BLaER1 treated with 17β-estradiol and CSF1 and Interleukin-3, amounts not matched to agents 10 nM and 100 nM (cell line): ENCODE data around the gene ZFYVE28.

ENCODE experiments used
- H3K27ac ChIP-seq, 11 experiments: shearing (Covaris generic); formaldehyde crosslinking; 2 replicates each; pipeline ENCODE4 v1.8.1; 2022
- H3K27me3 ChIP-seq, 11 experiments: shearing (Covaris generic); formaldehyde crosslinking; 2 replicates each; pipeline ENCODE4 v1.8.1; 2022
- H3K36me3 ChIP-seq, 11 experiments: shearing (Covaris generic); formaldehyde crosslinking; 2 replicates each; pipeline ENCODE4 v1.8.1; 2022
- H3K4me1 ChIP-seq, 10 experiments: shearing (Covaris generic); formaldehyde crosslinking; 2 replicates each; pipeline ENCODE4 v1.8.1; 2022
- H3K4me2 ChIP-seq, 11 experiments: shearing (Covaris generic); formaldehyde crosslinking; 2 replicates each; pipeline ENCODE4 v1.8.1; 2022
- H3K4me3 ChIP-seq, 10 experiments: shearing (Covaris generic); formaldehyde crosslinking; 2 replicates each; pipeline ENCODE4 v1.8.1; 2022
- H3K9ac ChIP-seq, 11 experiments: shearing (Covaris generic); formaldehyde crosslinking; 2 replicates each; pipeline ENCODE4 v1.8.1; 2022
- H3K9me3 ChIP-seq, 11 experiments: shearing (Covaris generic); formaldehyde crosslinking; replicated peaks in 1 of 11; 2 replicates each; pipeline ENCODE4 v1.8.1; 2022
- H4K20me1 ChIP-seq, 11 experiments: shearing (Covaris generic); formaldehyde crosslinking; 2 replicates each; pipeline ENCODE4 v1.8.1; 2022
- Cebpa-rat ChIP-seq, 11 experiments: shearing (Covaris generic); IDR thresholded peaks; 2 replicates each; pipeline ENCODE4 v1.8.1; 2022

Gene ZFYVE28

DNA sequence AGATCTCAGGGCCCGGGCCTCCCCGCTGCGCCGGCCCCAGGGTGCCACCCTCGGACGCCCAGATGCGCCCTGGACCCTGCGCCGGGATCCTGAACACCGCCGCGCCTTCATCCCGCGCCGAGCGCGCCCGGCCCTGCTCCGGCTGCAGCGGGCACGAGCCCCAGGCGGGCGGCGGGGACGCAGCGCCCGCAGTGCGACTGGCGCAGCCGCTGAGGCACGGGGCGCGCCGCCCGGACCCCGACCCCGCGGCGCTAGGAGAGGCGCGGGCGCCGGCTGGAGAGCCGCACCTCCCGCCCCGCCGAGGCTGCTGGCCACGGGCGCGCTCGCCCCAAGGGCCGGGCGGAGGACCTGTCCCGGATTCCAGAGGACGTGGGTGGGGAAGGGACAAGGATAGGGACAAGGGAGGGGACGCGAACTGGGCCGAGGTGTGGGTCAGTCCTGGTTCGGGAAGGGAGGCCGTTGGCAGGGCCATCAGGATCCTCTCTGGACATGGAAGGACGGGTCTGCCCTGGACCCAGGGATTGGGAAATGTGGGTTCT, 1.1 kb downstream of the ZFYVE28 start:
- H3K9ac ChIP-seq, result peak overlapping the region in 5 of 11 experiments; percentile 42 to 84 (median 64); a peak in 7 of 22 replicates
- H3K27ac ChIP-seq, result peak overlapping the region in 4 of 11 experiments; percentile 56 to 73 (median 63); a peak in 6 of 22 replicates
- peaks cover 61 to 89% (median 85%) of the 10 kb centered on the region in 11 experiments for H3K27me3 ChIP-seq
- peaks cover 0 to 53% (median 35%) of the 10 kb centered on the region in 11 experiments; a peak in 14 of 22 replicates for H4K20me1 ChIP-seq
- H3K9me3 ChIP-seq, result no peaks in the 10 kb centered on the region
- H3K4me1 ChIP-seq, result peaks cover 36 to 66% (median 58%) of the 10 kb centered on the region in 10 experiments
- H3K4me3 ChIP-seq, result peak overlapping the region in 8 of 10 experiments; percentile 38 to 77 (median 70); a peak in 15 of 20 replicates
- H3K4me2 ChIP-seq, result peak overlapping the region; percentile 56 to 100 (median 91)
- no peak for TF ChIP-seq Cebpa-rat (IDR thresholded peaks at IDR 0.05)
- H3K36me3 ChIP-seq, result no peaks in the 10 kb centered on the region

DNA sequence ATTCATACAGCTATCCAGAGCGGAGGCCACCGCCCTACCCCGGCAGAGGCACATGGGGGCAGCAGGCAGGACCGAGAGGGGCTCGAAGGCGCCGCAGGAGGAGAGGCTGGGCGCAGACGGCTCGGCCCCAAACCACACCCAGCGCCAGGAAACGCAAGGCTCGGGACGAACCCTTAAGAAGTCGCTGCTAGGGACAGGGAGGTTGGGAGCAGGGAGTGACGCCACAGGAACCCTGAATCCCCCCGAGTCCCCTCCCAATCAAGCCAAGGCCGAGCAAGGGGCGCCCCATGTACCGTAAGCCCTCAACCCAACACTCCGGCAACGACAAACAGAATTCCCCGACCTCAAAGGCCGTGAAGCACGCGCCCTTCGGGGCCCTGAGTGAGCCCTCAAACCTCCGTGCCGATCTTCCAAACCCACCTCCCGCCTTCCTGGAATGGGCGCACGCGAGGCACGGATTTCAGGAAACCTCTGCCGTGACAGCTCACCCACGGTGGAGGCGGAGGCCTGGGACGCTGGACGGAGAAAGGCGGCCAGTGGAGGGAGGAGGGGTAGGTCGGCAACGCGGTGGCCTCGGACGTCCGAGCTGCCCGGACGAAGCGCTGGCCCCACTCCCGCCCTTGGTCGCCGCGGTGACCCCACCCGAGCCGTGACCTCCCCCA, 1.8 kb downstream of the ZFYVE28 start:
- peaks cover 0 to 59% (median 41%) of the 10 kb centered on the region in 11 experiments; a peak in 14 of 22 replicates for H4K20me1 ChIP-seq
- no peaks in the 10 kb centered on the region for H3K36me3 ChIP-seq
- H3K27me3 ChIP-seq, result peaks cover 61 to 89% (median 87%) of the 10 kb centered on the region in 11 experiments
- H3K4me1 ChIP-seq, result peaks cover 39 to 69% (median 63%) of the 10 kb centered on the region in 10 experiments
- H3K9ac ChIP-seq, result peak overlapping the region in 6 of 11 experiments; percentile 42 to 84 (median 58); a peak in 11 of 22 replicates
- H3K9me3 ChIP-seq, result no peaks in the 10 kb centered on the region
- H3K4me2 ChIP-seq, result peak overlapping the region; percentile 56 to 100 (median 79)
- peak overlapping the region in 9 of 10 experiments; percentile 38 to 77 (median 65); a peak in 18 of 20 replicates for H3K4me3 ChIP-seq
- H3K27ac ChIP-seq, result peak overlapping the region in 5 of 11 experiments; percentile 17 to 73 (median 62); a peak in 8 of 22 replicates
- TF ChIP-seq Cebpa-rat (IDR thresholded peaks at IDR 0.05), result no peak

DNA sequence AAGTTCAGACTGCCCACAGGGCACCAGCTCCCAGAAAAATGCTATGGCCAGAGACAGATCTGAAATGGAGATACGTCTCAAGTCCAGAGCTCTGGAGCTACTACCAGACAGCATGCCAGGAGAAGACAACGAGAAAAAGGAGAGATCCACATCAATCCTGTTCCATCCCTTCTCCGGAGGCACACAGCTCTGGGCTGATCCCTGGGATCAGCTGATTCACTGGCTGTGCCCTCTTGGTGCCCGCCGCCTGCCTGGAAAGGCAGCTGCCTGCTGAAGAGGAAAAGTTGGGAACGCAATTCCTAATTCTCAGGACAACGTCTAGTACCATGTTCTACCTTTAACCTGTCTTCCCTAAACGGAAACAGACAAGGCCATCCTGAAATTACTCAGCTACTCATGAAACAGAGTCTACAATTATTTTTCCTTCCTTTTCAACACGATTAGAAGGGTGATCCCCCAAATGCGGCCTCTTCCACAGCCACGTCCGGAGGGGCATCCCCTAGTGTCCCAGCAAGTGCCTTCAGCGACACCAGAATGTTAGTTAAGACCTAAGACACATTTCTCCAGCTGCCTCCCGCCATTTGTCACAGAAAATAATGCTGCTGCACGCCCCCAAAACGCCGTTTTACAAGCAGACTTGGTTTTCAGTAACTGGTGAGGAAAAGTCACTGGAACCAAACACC, 2.4 kb downstream of the ZFYVE28 start:
- peak overlapping the region; percentile 56 to 100 (median 79) for H3K4me2 ChIP-seq
- H3K4me3 ChIP-seq, result peak overlapping the region in 6 of 10 experiments; percentile 50 to 77 (median 72); a peak in 11 of 20 replicates
- H3K9me3 ChIP-seq, result no peaks in the 10 kb centered on the region
- peak overlapping the region in 5 of 11 experiments; percentile 52 to 84 (median 64); a peak in 7 of 22 replicates for H3K9ac ChIP-seq
- H4K20me1 ChIP-seq, result peaks cover 0 to 60% (median 41%) of the 10 kb centered on the region in 11 experiments; a peak in 14 of 22 replicates
- H3K27ac ChIP-seq, result peak overlapping the region in 2 of 11 experiments; percentile 62 to 73; a peak in 2 of 22 replicates
- no peak for TF ChIP-seq Cebpa-rat (IDR thresholded peaks at IDR 0.05)
- H3K36me3 ChIP-seq, result no peaks in the 10 kb centered on the region
- peaks cover 57 to 89% (median 87%) of the 10 kb centered on the region in 11 experiments for H3K27me3 ChIP-seq
- peaks cover 39 to 73% (median 64%) of the 10 kb centered on the region in 10 experiments for H3K4me1 ChIP-seq

DNA sequence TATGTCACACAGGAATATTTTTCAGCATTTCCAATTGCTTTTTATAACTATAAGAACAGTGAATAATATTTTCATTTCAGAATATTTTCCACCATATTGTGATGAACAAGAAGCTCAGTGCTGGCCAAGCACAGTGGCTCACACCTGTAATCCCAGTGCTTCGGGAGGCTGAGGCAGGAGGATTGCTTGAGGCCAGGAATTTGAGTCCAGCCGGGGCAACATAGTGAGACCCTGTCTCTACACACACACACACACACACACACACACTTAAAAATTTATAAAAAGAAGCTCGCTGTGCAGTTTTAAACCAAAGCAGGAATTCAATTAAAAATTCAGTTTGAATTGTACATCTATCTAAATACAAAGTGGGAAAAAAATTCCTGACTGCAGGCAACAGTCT, 3.2 kb downstream of the ZFYVE28 start:
- Histone ChIP-seq H3K27me3 (peaks cover 49 to 85% (median 83%) of the 10 kb centered on the region in 11 experiments), H3K27ac (no peak overlapping the region), H4K20me1 (peaks cover 0 to 60% (median 41%) of the 10 kb centered on the region in 11 experiments; a peak in 14 of 22 replicates), H3K4me1 (peaks cover 39 to 73% (median 64%) of the 10 kb centered on the region in 10 experiments), H3K9ac (no peak overlapping the region), H3K4me2 (peak overlapping the region in 3 of 11 experiments; percentile 93 to 99 (median 95); a peak in 2 of 22 replicates), H3K9me3 (no peaks in the 10 kb centered on the region), H3K4me3 (no peak overlapping the region), H3K36me3 (no peaks in the 10 kb centered on the region)
- no peak for TF ChIP-seq Cebpa-rat (IDR thresholded peaks at IDR 0.05)

DNA sequence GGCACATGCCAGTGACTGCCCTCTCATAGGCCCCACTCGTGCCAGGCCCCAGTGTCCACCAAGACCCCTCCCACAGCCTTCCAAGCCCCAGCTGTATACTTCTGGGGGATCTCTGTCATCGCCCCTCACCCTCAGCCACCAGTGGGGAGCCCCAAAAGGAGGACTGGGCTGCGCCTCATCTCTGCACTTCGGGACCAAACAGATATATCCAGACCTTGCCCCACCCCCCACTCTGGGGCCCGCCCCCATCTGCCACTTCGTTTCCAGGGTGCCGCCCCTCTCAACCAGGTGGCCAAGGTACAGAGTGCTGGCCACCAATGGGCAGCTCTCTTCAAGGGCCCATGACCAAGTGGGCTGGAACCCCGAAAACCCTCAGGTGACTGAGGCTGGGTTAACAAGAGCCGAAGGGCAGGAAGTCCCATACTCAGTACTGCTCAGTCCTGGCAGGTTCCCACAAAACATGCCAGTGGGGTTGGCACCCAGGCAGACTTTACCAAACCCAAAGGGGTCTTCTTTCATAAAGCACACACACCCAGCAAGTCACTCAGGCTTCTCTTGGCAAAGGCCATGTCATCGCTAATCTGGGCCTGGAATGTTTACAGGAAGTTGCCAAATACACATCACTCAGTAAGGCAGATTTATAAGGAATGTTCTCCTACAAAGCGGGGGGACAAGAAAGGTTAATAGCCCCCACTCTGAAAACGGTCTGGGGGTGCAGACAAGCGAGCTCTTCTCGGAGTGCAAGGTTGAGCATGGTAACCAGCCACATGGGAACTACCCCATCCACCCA, 4.4 kb downstream of the ZFYVE28 start:
- Histone ChIP-seq H3K27me3 (peaks cover 37 to 81% (median 71%) of the 10 kb centered on the region in 11 experiments), H3K27ac (peak overlapping the region; percentile 36 to 86 (median 74); a peak in 21 of 22 replicates), H3K4me2 (peak overlapping the region; percentile 90 to 99 (median 96)), H3K9ac (peak overlapping the region; percentile 16 to 78 (median 64); a peak in 20 of 22 replicates), H3K36me3 (no peaks in the 10 kb centered on the region), H4K20me1 (peaks cover 0 to 55% (median 44%) of the 10 kb centered on the region in 11 experiments; a peak in 17 of 22 replicates), H3K9me3 (no peaks in the 10 kb centered on the region), H3K4me3 (peak overlapping the region in 9 of 10 experiments; percentile 32 to 54 (median 41); a peak in 15 of 20 replicates), H3K4me1 (peaks cover 39 to 67% (median 58%) of the 10 kb centered on the region in 10 experiments)
- TF ChIP-seq Cebpa-rat (IDR thresholded peaks at IDR 0.05), result no peak

DNA sequence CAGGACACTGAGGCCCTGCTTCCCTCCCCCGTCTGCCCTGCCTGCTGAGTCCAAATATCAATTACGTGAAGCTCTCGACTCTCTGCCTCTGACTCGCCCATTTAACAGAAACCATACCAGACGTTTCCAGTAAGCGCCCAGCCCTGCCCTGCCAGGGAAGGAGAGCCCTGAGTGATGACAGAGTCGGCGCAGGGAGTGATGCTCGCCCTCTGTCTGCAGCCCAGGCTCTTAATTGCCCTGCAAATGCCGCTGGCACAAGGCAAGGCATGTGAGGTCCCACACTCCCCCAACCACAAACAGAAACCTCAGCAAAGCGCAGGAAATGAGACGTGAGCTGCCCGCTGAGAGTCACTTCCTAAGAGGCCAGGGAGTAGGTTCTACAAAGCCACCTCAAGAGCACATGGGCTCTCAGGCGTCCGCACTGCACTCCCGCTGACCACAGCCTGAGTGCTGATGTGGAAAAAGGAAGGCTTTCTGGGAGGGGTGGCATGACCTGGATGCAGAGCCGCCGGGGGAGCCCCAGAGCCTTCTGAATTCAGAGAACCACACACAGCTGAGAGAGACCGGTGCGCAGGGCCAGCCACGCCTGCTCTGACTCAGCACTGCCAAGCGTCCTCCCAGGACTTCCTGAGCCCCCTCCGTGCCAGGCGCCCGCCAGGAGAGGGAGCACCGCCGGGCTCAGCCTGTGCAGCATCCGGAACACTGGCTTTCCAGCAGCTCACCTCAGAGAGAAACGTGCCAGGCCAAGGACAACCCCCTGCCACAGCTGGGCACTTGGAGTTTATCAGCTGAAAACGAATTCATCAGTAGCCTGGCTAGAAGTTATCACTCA, 5.3 kb downstream of the ZFYVE28 start:
- Histone ChIP-seq H3K9ac (peak overlapping the region; percentile 16 to 81 (median 64); a peak in 21 of 22 replicates), H3K36me3 (no peaks in the 10 kb centered on the region), H3K4me2 (peak overlapping the region; percentile 90 to 99 (median 96)), H3K27me3 (peaks cover 31 to 72% (median 62%) of the 10 kb centered on the region in 11 experiments), H4K20me1 (peaks cover 8 to 52% (median 42%) of the 10 kb centered on the region in 11 experiments; a peak in 17 of 22 replicates), H3K27ac (peak overlapping the region; percentile 36 to 86 (median 74); a peak in 21 of 22 replicates), H3K4me1 (peaks cover 39 to 63% (median 53%) of the 10 kb centered on the region in 10 experiments), H3K4me3 (peak overlapping the region in 9 of 10 experiments; percentile 32 to 62 (median 41); a peak in 16 of 20 replicates), H3K9me3 (no peaks in the 10 kb centered on the region)
- TF ChIP-seq Cebpa-rat (IDR thresholded peaks at IDR 0.05), result no peak

DNA sequence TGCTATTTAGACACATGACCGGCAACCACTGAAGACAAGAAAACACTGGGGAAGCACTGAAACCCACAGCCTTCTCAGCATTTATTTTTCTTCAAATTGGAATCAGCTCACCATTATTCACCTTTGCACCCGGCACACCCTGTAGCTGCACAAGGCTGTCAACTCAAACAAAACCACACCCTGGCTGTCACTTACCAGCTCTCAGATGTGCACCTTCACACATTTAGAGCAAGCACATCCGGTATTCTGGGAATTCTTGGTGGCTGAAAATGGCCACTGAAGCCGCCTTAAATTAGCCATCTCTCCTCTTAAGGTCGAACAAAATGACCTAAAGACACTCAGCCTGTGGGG, 5.9 kb downstream of the ZFYVE28 start:
- H3K4me2 ChIP-seq, result peak overlapping the region; percentile 90 to 99 (median 96)
- H3K4me1 ChIP-seq, result peaks cover 39 to 57% (median 48%) of the 10 kb centered on the region in 10 experiments
- no peaks in the 10 kb centered on the region for H3K9me3 ChIP-seq
- TF ChIP-seq Cebpa-rat (IDR thresholded peaks at IDR 0.05), result no peak
- H3K9ac ChIP-seq, result peak overlapping the region in 7 of 11 experiments; percentile 16 to 81 (median 76); a peak in 14 of 22 replicates
- H3K27ac ChIP-seq, result peak overlapping the region in 8 of 11 experiments; percentile 21 to 86 (median 79); a peak in 16 of 22 replicates
- peaks cover 25 to 70% (median 56%) of the 10 kb centered on the region in 11 experiments for H3K27me3 ChIP-seq
- H3K4me3 ChIP-seq, result peak overlapping the region in 6 of 10 experiments; percentile 40 to 62 (median 44); a peak in 9 of 20 replicates
- H4K20me1 ChIP-seq, result peaks cover 8 to 46% (median 37%) of the 10 kb centered on the region in 11 experiments; a peak in 17 of 22 replicates
- no peaks in the 10 kb centered on the region for H3K36me3 ChIP-seq
